HEK293T (cell line): ENCODE results near the gene EPM2AIP1.

Experiments used
- ELF4 ChIP-seq: fragments of 450-650 bp; IDR thresholded peaks from 2 replicates; pipeline ENCODE4 v1.6.1; 2017; ENCODE audit warnings: antibody characterized with exemption
- FOXA1 ChIP-seq: fragments of 450-650 bp; IDR thresholded peaks from 2 replicates; pipeline ENCODE4 v1.6.1; 2016; ENCODE audit warnings: mild to moderate bottlenecking
- FOXK2 ChIP-seq: fragments of 450-650 bp; IDR thresholded peaks from 2 replicates; pipeline ENCODE4 v1.6.1; 2016; ENCODE audit warnings: mild to moderate bottlenecking
- FOXM1 ChIP-seq: fragments of 450-650 bp; IDR thresholded peaks from 2 replicates; pipeline ENCODE4 v1.6.1; 2017; ENCODE audit warnings: mild to moderate bottlenecking, borderline replicate concordance
- HDGF ChIP-seq: fragments of 450-650 bp; IDR thresholded peaks from 2 replicates; pipeline ENCODE4 v1.6.1; 2017; ENCODE audit warnings: antibody characterized with exemption, borderline replicate concordance
- SP1 ChIP-seq: fragments of 450-650 bp; IDR thresholded peaks from 2 replicates; pipeline ENCODE4 v1.6.1; 2017

- no peak for TF ChIP-seq FOXK2
- TF ChIP-seq SP1, result no peak
- no peak for TF ChIP-seq FOXM1
- TF ChIP-seq HDGF, result no peak
- TF ChIP-seq FOXA1, result no peak
- TF ChIP-seq ELF4, result no peak
Observed at GRCh38 chr3:36943601-36944000, 49.3 kb downstream of the EPM2AIP1 start.
